ENCODE measurements around the gene ATP6V0D1. TPM values are rescaled to one million over a fixed set of nuclear protein-coding genes. Genes with fewer than 3 reads are reported as not detected.

ATP6V0D1 gene
- total RNA-seq, 3 donors from 2014 or later (not counting 1 experiment from before 2014, with no cell fraction given) = 76.0 to 84.9 (median 83.3) TPM

DNA sequence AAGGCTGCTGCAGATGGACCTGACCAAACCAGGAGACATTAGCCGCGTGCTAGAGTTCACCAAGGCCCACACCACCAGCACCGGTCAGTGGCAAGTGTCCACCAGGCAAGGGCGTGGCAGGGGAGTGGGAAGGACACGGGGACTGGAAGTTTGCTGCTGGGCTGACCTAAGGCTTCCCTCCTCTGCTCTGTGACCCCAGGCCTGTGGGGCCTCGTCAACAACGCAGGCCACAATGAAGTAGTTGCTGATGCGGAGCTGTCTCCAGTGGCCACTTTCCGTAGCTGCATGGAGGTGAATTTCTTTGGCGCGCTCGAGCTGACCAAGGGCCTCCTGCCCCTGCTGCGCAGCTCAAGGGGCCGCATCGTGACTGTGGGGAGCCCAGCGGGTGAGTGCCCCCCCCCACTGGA is 45.2 kb downstream of the ATP6V0D1 start:
- peaks cover 0 to 9% of the 10 kb centered on the region in 2 donors for H3K27me3 Mint-ChIP-seq (ENCODE audit: low read depth in 2 of 2)
- 93% methylated on average over 16 of the region's 16 CpGs for WGBS (ENCODE audit: insufficient coverage)
- DNase-seq (no peak), ATAC-seq (no peak)
- Histone ChIP-seq H3K36me3 (ENCODE audit: control insufficient read depth, insufficient read depth, low read length) (peaks cover 18% of the 10 kb centered on the region), H3K9me3 (ENCODE audit: control insufficient read depth, insufficient read depth, low read length) (no peaks in the 10 kb centered on the region), H3K27me3 (ENCODE audit: control insufficient read depth, insufficient read depth, low read length) (peaks cover 6% of the 10 kb centered on the region), H3K4me1 (ENCODE audit: control insufficient read depth, insufficient read depth, low read length) (peaks cover 30% of the 10 kb centered on the region), H3K4me3 (ENCODE audit: low read length) (no peak overlapping the region), H3K27ac (ENCODE audit: low read length) (no peak overlapping the region)
- H3K36me3 Mint-ChIP-seq = no peaks in the 10 kb centered on the region
- intact Hi-C loops (cut with micrococcal nuclease) = no loop called here
- no peak overlapping the region for H3K27ac Mint-ChIP-seq
- H3K9me3 Mint-ChIP-seq = no peaks in the 10 kb centered on the region
- no peak overlapping the region for H3K4me3 Mint-ChIP-seq
- peaks cover 0 to 22% of the 10 kb centered on the region in 2 donors for H3K4me1 Mint-ChIP-seq
- TF ChIP-seq, protein P1, sequence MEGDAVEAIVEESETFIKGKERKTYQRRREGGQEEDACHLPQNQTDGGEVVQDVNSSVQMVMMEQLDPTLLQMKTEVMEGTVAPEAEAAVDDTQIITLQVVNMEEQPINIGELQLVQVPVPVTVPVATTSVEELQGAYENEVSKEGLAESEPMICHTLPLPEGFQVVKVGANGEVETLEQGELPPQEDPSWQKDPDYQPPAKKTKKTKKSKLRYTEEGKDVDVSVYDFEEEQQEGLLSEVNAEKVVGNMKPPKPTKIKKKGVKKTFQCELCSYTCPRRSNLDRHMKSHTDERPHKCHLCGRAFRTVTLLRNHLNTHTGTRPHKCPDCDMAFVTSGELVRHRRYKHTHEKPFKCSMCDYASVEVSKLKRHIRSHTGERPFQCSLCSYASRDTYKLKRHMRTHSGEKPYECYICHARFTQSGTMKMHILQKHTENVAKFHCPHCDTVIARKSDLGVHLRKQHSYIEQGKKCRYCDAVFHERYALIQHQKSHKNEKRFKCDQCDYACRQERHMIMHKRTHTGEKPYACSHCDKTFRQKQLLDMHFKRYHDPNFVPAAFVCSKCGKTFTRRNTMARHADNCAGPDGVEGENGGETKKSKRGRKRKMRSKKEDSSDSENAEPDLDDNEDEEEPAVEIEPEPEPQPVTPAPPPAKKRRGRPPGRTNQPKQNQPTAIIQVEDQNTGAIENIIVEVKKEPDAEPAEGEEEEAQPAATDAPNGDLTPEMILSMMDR (IDR thresholded peaks at IDR 0.05) = no peak

DNA sequence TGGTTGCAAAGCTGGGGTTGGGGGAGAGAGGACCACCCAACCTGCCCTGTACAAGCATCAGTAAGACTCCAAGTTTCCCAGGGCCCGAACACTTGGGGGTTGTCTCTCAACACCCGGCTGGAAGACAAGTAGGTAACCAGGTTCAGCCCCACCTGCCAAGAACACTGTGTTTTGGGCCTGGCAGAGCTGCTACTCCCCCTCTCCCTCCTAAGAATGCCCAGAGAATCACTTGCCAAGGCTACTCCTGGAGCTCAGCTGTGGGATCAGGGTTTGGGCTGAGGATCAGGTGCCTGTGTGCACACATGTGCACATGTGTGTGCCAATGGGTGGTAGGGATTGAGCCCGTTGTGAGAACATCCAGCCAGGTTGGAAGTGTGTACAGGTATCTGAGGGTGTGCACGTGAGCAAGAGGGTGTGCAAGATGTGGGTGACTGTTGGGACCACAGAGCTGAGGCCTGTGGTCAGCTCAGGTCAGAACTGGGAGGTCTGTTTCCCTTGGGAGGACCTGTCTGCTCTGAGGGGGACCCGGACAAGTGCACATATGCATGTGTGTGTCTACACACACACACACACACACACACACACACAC is 47.7 kb downstream of the ATP6V0D1 start:
- Mint-ChIP-seq H3K4me1 (peaks cover 5 to 20% of the 10 kb centered on the region in 2 donors), H3K27ac (no peak overlapping the region), H3K9me3 (no peaks in the 10 kb centered on the region), H3K27me3 (ENCODE audit: low read depth in 2 of 2) (peaks cover 13 to 26% of the 10 kb centered on the region in 2 donors), H3K36me3 (no peaks in the 10 kb centered on the region), H3K4me3 (no peak overlapping the region)
- H3K27me3 ChIP-seq (ENCODE audit: control insufficient read depth, insufficient read depth, low read length) = peaks cover 26% of the 10 kb centered on the region
- no peaks in the 10 kb centered on the region for H3K9me3 ChIP-seq (ENCODE audit: control insufficient read depth, insufficient read depth, low read length)
- TF ChIP-seq, protein P1 (IDR thresholded peaks at IDR 0.05) = no peak
- H3K36me3 ChIP-seq (ENCODE audit: control insufficient read depth, insufficient read depth, low read length) = peaks cover 10% of the 10 kb centered on the region
- H3K4me1 ChIP-seq (ENCODE audit: control insufficient read depth, insufficient read depth, low read length) = peaks cover 32% of the 10 kb centered on the region
- no peak overlapping the region for H3K4me3 ChIP-seq (ENCODE audit: low read length)
- DNase-seq = no peak
- intact Hi-C loops (cut with micrococcal nuclease) = no loop called here
- WGBS (ENCODE audit: insufficient coverage) = 79% methylated on average over 5 of the region's 5 CpGs
- ATAC-seq = no peak
- H3K27ac ChIP-seq (ENCODE audit: low read length) = no peak overlapping the region

DNA sequence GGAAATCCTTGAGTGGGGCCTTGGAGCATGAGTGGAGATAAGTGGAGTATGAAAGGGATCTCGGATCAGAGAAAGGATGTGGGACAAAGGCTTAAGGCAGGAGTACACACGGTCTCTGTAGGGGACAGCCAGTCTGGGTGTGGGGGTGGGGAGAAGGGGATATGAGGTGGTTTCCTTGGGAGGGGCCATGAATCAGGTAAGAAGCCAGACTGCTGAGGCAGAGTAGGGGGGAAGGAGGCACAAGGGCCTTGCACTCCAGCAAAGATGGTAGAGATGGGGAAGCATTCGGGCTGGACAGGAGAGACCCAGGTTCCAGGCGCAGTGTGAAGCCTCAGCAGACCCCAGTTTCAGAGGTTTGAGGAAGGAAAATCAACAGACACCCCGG is 48.5 kb downstream of the ATP6V0D1 start:
- Histone ChIP-seq H3K36me3 (ENCODE audit: control insufficient read depth, insufficient read depth, low read length) (peaks cover 3% of the 10 kb centered on the region), H3K4me3 (ENCODE audit: low read length) (no peak overlapping the region), H3K9me3 (ENCODE audit: control insufficient read depth, insufficient read depth, low read length) (no peaks in the 10 kb centered on the region), H3K4me1 (ENCODE audit: control insufficient read depth, insufficient read depth, low read length) (peaks cover 25% of the 10 kb centered on the region), H3K27me3 (ENCODE audit: control insufficient read depth, insufficient read depth, low read length) (peaks cover 28% of the 10 kb centered on the region), H3K27ac (ENCODE audit: low read length) (no peak overlapping the region)
- no peak overlapping the region for H3K27ac Mint-ChIP-seq
- H3K4me1 Mint-ChIP-seq = peaks cover 5 to 13% of the 10 kb centered on the region in 2 donors
- no peaks in the 10 kb centered on the region for H3K9me3 Mint-ChIP-seq
- intact Hi-C loops (cut with micrococcal nuclease) = no loop called here
- ATAC-seq = no peak
- peak overlapping the region; percentile 50 for H3K4me3 Mint-ChIP-seq
- WGBS (ENCODE audit: insufficient coverage) = 63% methylated on average over 5 of the region's 5 CpGs
- DNase-seq = no peak
- TF ChIP-seq, protein P1 (IDR thresholded peaks at IDR 0.05) = no peak
- peaks cover 13 to 30% of the 10 kb centered on the region in 2 donors for H3K27me3 Mint-ChIP-seq (ENCODE audit: low read depth in 2 of 2)
- H3K36me3 Mint-ChIP-seq = no peaks in the 10 kb centered on the region

Measured in natural killer cell (primary cell).